HEK293 (cell line): ENCODE data around the gene MALRD1.

Experiments
- CTCF ChIA-PET: fragments of 350-600 bp; formaldehyde crosslinking; extraction: SDS; loops from one replicate; lab custom pipeline; 2021; ENCODE audit warnings: antibody characterized with exemption; lab: Yijun Ruan, JAX
- POLR2A ChIA-PET: fragments of 300-600 bp; formaldehyde crosslinking; extraction: SDS; loops from one replicate; lab custom pipeline; 2020; ENCODE audit warnings: antibody characterized with exemption, inconsistent platforms; lab: Yijun Ruan, JAX
- H3K27ac ChIP-seq: fragments of 200-500 bp; sonication (Bioruptor generic); 2 replicates; pipeline ENCODE4 v1.5.1; 2014; ENCODE audit warnings: low read depth, low read length, control low read depth, inconsistent platforms; ENCODE audit errors: extremely low read depth
- H3K36me3 ChIP-seq, 2 experiments: fragments of 200-500 bp in 1 of 2; sonication (Bioruptor generic) in 1 of 2; 1 replicate in 1 of 2; 2 replicates in 1 of 2; pipeline ENCODE4 v1.5.1; 2014 to 2017; ENCODE audit warnings: inconsistent platforms in 2 of 2, low read length in 2 of 2; ENCODE audit not compliant: control insufficient read depth in 2 of 2, insufficient read depth in 1 of 2
- H3K4me1 ChIP-seq: fragments of 200-500 bp; sonication (Bioruptor generic); 2 replicates; pipeline ENCODE4 v1.5.1; 2014; ENCODE audit warnings: mild to moderate bottlenecking, low read length, inconsistent platforms; ENCODE audit not compliant: control insufficient read depth, insufficient read depth
- H3K4me3 ChIP-seq: 2 replicates; pipeline ENCODE4 v1.5.1; 2011; ENCODE audit warnings: low read depth, mild to moderate bottlenecking, control low read depth, low read length, moderate library complexity
- H3K9me3 ChIP-seq: fragments of 200-500 bp; sonication (Bioruptor generic); 2 replicates; pipeline ENCODE4 v1.5.1; 2014; ENCODE audit warnings: low read depth, low read length, inconsistent platforms; ENCODE audit not compliant: control insufficient read depth, insufficient read depth
- BCL11B ChIP-seq: fragments of 450-650 bp; formaldehyde crosslinking; IDR thresholded peaks from 2 replicates; pipeline ENCODE4 v1.5.1; 2016; ENCODE audit warnings: low read depth, missing biosample characterization, missing genetic modification characterization
- GLI4 ChIP-seq: fragments of 450-650 bp; formaldehyde crosslinking; IDR thresholded peaks from 2 replicates; pipeline ENCODE4 v1.5.1; 2016; ENCODE audit warnings: missing biosample characterization, missing genetic modification characterization
- HOXD13 ChIP-seq: sonication (generic); formaldehyde crosslinking; IDR thresholded peaks from 2 replicates; pipeline ENCODE4 v1.8.0; 2022; ENCODE audit warnings: missing genetic modification reagents, borderline replicate concordance
- KLF16 ChIP-seq: fragments of 450-650 bp; formaldehyde crosslinking; IDR thresholded peaks from 2 replicates; pipeline ENCODE4 v1.5.1; 2017; ENCODE audit warnings: missing biosample characterization, missing genetic modification characterization
- KLF7 ChIP-seq: fragments of 450-650 bp; formaldehyde crosslinking; IDR thresholded peaks from 2 replicates; pipeline ENCODE4 v1.5.1; 2016; ENCODE audit warnings: missing biosample characterization, missing genetic modification characterization, borderline replicate concordance
- KLF8 ChIP-seq: fragments of 450-650 bp; formaldehyde crosslinking; IDR thresholded peaks from 2 replicates; pipeline ENCODE4 v1.5.1; 2016; ENCODE audit warnings: missing biosample characterization, missing genetic modification characterization
- OVOL3 ChIP-seq: fragments of 450-650 bp; formaldehyde crosslinking; IDR thresholded peaks from 2 replicates; pipeline ENCODE4 v1.5.1; 2016; ENCODE audit warnings: missing biosample characterization, missing genetic modification characterization
- PRDM6 ChIP-seq: fragments of 450-650 bp; formaldehyde crosslinking; IDR thresholded peaks from 2 replicates; pipeline ENCODE4 v1.5.1; 2017; ENCODE audit warnings: missing biosample characterization, missing genetic modification characterization
- SP2 ChIP-seq: fragments of 450-650 bp; formaldehyde crosslinking; IDR thresholded peaks from 2 replicates; pipeline ENCODE4 v1.5.1; 2016; ENCODE audit warnings: missing biosample characterization, missing genetic modification characterization
- TRIM28 ChIP-seq: IDR thresholded peaks from 2 replicates; pipeline ENCODE4 v1.6.1; 2011; ENCODE audit warnings: low read length, control low read depth, borderline replicate concordance
- ZIC2 ChIP-seq: fragments of 450-650 bp; formaldehyde crosslinking; IDR thresholded peaks from 2 replicates; pipeline ENCODE4 v1.5.1; 2016; ENCODE audit warnings: missing biosample characterization, missing genetic modification characterization
- ZNF10 ChIP-seq: fragments of 450-650 bp; formaldehyde crosslinking; IDR thresholded peaks from 2 replicates; pipeline ENCODE4 v1.5.1; 2017; ENCODE audit warnings: missing biosample characterization, missing genetic modification characterization
- ZNF133 ChIP-seq: fragments of 450-650 bp; formaldehyde crosslinking; IDR thresholded peaks from 2 replicates; pipeline ENCODE4 v1.5.1; 2016; ENCODE audit warnings: missing biosample characterization, missing genetic modification characterization
- ZNF146 ChIP-seq: fragments of 450-650 bp; formaldehyde crosslinking; IDR thresholded peaks from 2 replicates; pipeline ENCODE4 v1.5.1; 2016; ENCODE audit warnings: missing biosample characterization, missing genetic modification characterization
- ZNF155 ChIP-seq: fragments of 450-650 bp; formaldehyde crosslinking; IDR thresholded peaks from 2 replicates; pipeline ENCODE4 v1.5.1; 2016; ENCODE audit warnings: missing biosample characterization, missing genetic modification characterization
- ZNF202 ChIP-seq: fragments of 450-650 bp; formaldehyde crosslinking; IDR thresholded peaks from 2 replicates; pipeline ENCODE4 v1.5.1; 2016; ENCODE audit warnings: missing biosample characterization, missing genetic modification characterization, borderline replicate concordance
- ZNF223 ChIP-seq: fragments of 450-650 bp; formaldehyde crosslinking; IDR thresholded peaks from 2 replicates; pipeline ENCODE4 v1.5.1; 2016; ENCODE audit warnings: missing biosample characterization, missing genetic modification characterization
- ZNF239 ChIP-seq: fragments of 450-650 bp; formaldehyde crosslinking; IDR thresholded peaks from 2 replicates; pipeline ENCODE4 v1.5.1; 2016; ENCODE audit warnings: missing biosample characterization, missing genetic modification characterization
- ZNF292 ChIP-seq: fragments of 450-650 bp; formaldehyde crosslinking; IDR thresholded peaks from 2 replicates; pipeline ENCODE4 v1.5.1; 2016; ENCODE audit warnings: low read depth, missing biosample characterization, missing genetic modification characterization, borderline replicate concordance
- ZNF350 ChIP-seq: fragments of 450-650 bp; formaldehyde crosslinking; IDR thresholded peaks from 2 replicates; pipeline ENCODE4 v1.5.0; 2017; ENCODE audit warnings: missing biosample characterization, mild to moderate bottlenecking, missing genetic modification characterization
- ZNF645 ChIP-seq: fragments of 450-650 bp; formaldehyde crosslinking; IDR thresholded peaks from 2 replicates; pipeline ENCODE4; 2016; ENCODE audit warnings: missing biosample characterization, missing genetic modification characterization
- ZNF670 ChIP-seq: fragments of 450-650 bp; formaldehyde crosslinking; IDR thresholded peaks from 2 replicates; pipeline ENCODE4 v1.5.1; 2016; ENCODE audit warnings: missing biosample characterization, missing genetic modification characterization, low read depth
- ZNF707 ChIP-seq: fragments of 450-650 bp; formaldehyde crosslinking; IDR thresholded peaks from 2 replicates; pipeline ENCODE4 v1.5.1; 2016; ENCODE audit warnings: missing biosample characterization, missing genetic modification characterization
- ZNF843 ChIP-seq: fragments of 450-650 bp; formaldehyde crosslinking; IDR thresholded peaks from 2 replicates; pipeline ENCODE4 v1.5.1; 2016; ENCODE audit warnings: missing biosample characterization, missing genetic modification characterization
- TF ChIP-seq, protein P1 (sequence below): fragments of 450-650 bp; formaldehyde crosslinking; IDR thresholded peaks from 2 replicates; pipeline ENCODE4 v1.5.1; 2016; ENCODE audit warnings: missing biosample characterization, missing genetic modification characterization

Gene MALRD1

GRCh38 chr10:19772972-19773371 lies 724.4 kb downstream of the MALRD1 start (continued):
- no peak for TF ChIP-seq PRDM6 (tag by site-specific recombination)
- TF ChIP-seq ZNF239 (tag by site-specific recombination), result no peak
- TF ChIP-seq GLI4, result no peak
- TF ChIP-seq KLF7 (tag by site-specific recombination), result no peak

DNA sequence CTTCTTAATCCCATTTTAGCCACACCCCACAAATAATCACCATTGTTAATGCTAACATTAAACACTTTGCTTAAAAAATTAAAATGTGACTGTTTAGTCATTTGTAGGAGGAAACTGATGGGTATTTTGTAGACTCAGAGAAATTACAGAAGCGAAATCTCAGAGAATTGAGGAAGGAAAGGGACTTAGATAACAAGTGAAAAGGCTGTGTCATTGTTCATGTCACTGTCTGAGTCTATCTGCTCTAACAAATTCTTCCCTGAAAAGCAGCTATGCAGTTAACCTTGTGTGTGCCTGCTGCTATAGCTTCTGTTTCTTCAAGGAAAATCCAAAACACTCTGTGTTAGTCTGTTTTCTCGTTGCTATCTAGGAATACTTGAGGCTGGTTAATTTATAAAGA lies 726.7 kb downstream of the MALRD1 start:
- POLR2A ChIA-PET, result no interaction called here
- no peak overlapping the region for H3K27ac ChIP-seq

GRCh38 chr10:19777806-19778205 lies 729.2 kb downstream of the MALRD1 start:
- Histone ChIP-seq H3K4me1 (no peaks in the 10 kb centered on the region), H3K27ac (no peak overlapping the region), H3K9me3 (no peaks in the 10 kb centered on the region), H3K36me3 (no peaks in the 10 kb centered on the region), H3K4me3 (no peak overlapping the region)
- POLR2A ChIA-PET, result no interaction called here
- TF ChIP-seq BCL11B (no peak), ZNF133 (no peak), ZNF202 (tag by site-specific recombination) (no peak), ZNF670 (tag by site-specific recombination) (no peak), KLF16 (tag by site-specific recombination) (no peak)
- TF ChIP-seq, protein P1, sequence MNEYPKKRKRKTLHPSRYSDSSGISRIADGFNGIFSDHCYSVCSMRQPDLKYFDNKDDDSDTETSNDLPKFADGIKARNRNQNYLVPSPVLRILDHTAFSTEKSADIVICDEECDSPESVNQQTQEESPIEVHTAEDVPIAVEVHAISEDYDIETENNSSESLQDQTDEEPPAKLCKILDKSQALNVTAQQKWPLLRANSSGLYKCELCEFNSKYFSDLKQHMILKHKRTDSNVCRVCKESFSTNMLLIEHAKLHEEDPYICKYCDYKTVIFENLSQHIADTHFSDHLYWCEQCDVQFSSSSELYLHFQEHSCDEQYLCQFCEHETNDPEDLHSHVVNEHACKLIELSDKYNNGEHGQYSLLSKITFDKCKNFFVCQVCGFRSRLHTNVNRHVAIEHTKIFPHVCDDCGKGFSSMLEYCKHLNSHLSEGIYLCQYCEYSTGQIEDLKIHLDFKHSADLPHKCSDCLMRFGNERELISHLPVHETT (tag by site-specific recombination), result no peak
- CTCF ChIA-PET, result interaction anchor here (1.0 kb wide), 1 partner anchor 11 kb away, joined by 3 read pairs; no protein-coding TSS in a partner anchor

More for the DNA sequence above, 726.7 kb downstream of the MALRD1 start:
- Histone ChIP-seq H3K9me3 (no peaks in the 10 kb centered on the region), H3K4me1 (no peaks in the 10 kb centered on the region), H3K36me3 (no peaks in the 10 kb centered on the region), H3K4me3 (no peak overlapping the region)
- CTCF ChIA-PET, result no interaction called here
- TF ChIP-seq HOXD13 (CRISPR knock-in tag) (no peak), ZNF350 (tag by site-specific recombination) (no peak), SP2 (tag by site-specific recombination) (no peak), OVOL3 (tag by site-specific recombination) (no peak), ZNF146 (tag by site-specific recombination) (no peak), TRIM28 (no peak), ZNF155 (no peak), ZIC2 (tag by site-specific recombination) (no peak), KLF8 (no peak), ZNF843 (no peak), KLF16 (tag by site-specific recombination) (no peak), ZNF292 (tag by site-specific recombination) (no peak), ZNF223 (tag by site-specific recombination) (no peak), ZNF10 (tag by site-specific recombination) (no peak), ZNF645 (tag by site-specific recombination) (no peak), ZNF707 (tag by site-specific recombination) (no peak)
- TF ChIP-seq, protein P1 (tag by site-specific recombination), result no peak
